ENCODE results near the gene ARHGAP44. TPM values are rescaled to one million over a fixed set of nuclear protein-coding genes. Genes with fewer than 3 reads are reported as not detected.

The ARHGAP44 gene
- total RNA-seq, 1 donor from 2014 or later = 16.4 TPM

DNA sequence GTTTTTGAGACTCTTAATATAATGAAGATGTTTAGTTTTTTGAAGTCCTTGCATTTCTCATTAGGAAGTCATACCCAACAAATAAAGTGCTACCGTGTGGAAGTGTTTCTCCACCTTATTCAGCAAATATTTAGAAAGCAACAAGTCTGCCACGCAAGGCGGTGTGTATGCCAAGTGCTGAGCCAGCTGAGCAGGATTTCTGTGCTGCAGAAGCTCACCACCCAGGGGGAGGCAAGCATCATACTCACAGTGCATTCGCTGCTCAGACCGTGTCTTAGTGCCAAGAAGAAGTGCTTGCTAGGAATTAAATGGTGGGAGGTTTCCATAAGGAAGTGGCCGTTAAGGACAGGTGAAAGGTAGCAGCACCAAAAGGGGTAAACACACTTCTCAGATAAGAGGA, 111.2 kb downstream of the ARHGAP44 start:
- DNase-seq = no peak

- no peak for DNase-seq
These were observed 112.7 kb downstream of the ARHGAP44 start for GRCh38 chr17:12902046-12902445.

GRCh38 chr17:12907477-12907876, 118.2 kb downstream of the ARHGAP44 start:
- DNase-seq = no peak

GRCh38 chr17:12909046-12909445, 119.7 kb downstream of the ARHGAP44 start:
- no peak for DNase-seq

DNA sequence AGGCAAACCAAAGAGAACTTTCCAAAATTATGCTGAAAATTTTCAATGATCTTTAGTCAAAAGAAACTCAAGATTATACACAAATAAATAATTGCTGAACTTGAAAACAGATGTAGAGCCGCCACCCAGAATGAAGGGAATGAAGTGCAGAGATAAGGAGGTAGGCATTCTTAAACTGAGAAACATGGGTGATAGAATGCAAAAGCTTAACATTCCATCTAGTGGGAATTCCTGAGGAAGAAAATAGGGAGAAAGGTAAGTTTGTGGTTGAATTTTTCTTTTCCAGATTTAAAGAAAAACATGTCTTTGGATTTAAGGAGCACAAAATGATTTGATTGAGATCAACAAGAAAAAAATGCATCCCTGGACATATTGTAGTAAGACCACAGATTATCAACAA, 120.2 kb downstream of the ARHGAP44 start:
- no peak for DNase-seq

GRCh38 chr17:12911239-12911638, 121.9 kb downstream of the ARHGAP44 start:
- no peak for DNase-seq

DNA sequence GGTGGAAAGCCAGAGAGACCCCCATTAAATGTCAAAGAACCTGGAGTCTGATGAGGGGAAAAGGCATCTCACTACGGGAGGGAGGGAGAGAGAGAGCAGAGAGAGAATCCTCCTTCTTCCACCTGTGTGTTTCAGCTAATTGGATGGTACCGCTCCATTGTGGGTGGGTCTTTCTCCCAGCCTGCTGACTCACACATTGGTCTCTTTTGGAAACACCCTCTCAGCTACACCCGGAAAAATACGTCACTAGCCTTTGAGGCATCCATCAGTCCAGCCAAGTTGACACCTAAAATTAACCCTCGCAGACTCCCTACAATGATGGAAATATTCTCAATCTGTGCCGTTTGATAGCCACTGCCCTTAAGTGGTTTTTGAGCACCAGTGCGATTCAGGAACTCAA, 128.1 kb downstream of the ARHGAP44 start:
- DNase-seq = no peak

- DNase-seq = peak; percentile 59
These were observed 128.8 kb downstream of the ARHGAP44 start for GRCh38 chr17:12918142-12918541.

DNA sequence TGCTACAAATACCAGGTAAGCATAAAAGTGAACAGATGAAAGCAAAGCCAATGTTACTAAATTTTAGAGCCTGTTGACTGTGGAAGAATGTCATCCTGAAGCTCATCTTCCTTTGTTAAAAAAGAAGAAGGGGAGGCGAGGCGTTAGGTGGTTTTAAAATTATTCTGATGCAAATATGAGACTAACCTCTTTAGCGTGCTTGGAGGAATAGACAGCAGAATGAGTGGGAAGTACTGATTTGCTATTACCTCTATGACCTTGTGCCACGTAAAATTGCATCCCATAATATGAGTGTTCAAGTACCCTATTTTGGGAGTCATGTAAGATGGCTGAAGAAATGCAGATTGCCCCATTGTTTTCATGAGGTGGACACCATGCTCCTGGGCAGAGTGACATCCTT, 132.8 kb downstream of the ARHGAP44 start:
- DNase-seq = no peak

- no peak for DNase-seq
These were observed 135.3 kb downstream of the ARHGAP44 start for GRCh38 chr17:12924614-12925013.

DNA sequence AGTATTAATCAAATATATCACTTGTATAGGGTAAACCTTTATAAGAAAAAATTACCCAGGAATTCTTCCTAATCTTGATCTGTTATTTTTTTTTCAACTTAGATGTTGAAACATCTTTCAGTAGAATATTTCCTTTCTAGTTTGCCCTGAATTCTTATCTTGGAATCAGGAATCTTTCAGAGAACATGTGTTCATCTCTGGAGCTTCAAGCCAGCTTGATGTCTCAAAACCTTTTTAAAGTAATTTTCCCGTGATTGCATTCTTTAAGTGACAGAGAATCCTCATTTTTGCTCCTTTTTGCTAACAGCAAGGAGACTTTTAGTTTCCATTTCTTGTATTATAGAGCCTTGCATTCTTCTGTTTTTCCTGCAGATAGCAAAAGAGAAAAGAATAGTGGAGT, 137.7 kb downstream of the ARHGAP44 start:
- DNase-seq = no peak

DNA sequence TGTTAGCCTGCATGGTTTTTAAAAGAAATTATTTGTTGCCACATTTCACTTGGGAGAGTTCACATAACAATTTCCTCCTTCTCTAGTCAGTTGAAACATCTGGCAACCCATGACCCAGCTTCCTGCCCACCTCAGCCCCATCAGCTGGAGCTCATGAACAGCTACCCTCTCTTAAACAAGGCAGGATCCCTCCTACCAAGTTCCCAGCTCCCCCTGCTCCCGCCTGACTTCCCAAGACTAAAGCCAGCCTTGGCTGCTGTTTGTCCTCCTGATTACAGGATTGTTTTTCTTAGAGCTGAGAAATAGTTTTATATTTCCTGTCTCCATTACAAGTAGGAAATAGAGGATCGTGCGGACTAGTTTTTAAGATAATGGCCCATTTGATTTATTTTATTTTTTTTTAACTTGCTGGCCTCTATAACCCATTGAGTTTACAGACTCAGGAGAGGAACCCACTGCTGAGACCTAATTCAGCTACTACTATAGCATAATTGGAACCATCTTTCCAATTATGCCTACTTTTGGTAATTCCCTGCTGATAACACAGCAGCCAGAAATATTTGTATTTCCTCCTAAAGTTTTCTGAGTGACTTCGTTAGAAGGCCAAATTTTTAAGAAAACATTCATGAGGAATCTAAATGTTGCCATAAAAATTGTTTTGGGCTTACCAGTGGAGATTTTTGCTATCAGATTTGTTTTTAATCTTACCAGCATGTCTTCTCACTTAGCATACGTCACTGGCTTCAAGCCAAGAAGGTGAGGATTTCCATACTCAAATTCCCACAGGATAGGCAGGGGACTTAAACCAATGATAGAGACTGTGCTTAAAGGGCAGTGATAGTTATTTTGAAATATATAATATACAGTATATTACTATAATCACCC, 138.5 kb downstream of the ARHGAP44 start:
- DNase-seq = no peak

DNA sequence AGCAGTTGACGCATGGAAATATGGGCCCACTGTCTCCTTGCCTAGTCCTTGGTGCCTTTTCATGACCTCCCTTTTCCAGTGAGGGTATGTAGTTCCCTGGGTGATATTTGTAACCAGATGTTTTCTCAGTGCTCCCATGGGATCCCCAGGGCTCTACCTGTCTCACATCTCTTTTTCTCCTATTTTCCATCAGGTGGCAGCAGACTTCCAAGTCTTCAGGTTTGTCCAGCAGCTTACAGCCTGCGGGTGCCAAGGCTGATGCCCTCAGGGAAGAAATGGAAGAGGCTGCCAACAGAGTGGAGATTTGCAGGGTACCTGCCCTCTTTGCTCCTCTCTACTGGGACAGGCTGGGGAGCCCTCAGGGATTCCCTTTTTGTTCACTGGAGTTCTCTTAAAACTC, 139.4 kb downstream of the ARHGAP44 start:
- no peak for DNase-seq

- no peak for DNase-seq
These were observed 147.2 kb downstream of the ARHGAP44 start for GRCh38 chr17:12936501-12936900.

DNA sequence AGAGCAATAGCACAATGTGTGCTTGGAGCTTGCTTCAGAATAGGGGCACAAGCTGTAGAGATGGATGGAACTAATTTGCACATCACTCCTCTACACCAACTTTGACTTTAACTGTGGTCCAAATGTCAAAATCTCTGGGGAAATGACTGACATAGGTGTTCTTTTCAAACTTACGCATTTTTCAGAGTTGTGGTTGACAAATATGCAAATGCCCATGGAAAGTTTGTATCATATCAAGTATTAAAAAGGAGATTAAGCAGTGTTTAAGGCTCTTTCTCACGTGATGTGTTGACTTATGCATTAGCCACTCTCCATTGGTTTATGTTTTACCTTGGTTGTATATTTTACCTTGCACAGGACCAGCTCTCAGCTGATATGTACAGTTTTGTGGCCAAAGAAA, 151.4 kb downstream of the ARHGAP44 start:
- no peak for DNase-seq

- no peak for DNase-seq
These were observed 157.7 kb downstream of the ARHGAP44 start for GRCh38 chr17:12947047-12947446.

- DNase-seq = no peak
These were observed 162.7 kb downstream of the ARHGAP44 start for GRCh38 chr17:12952012-12952411.

GRCh38 chr17:12953156-12953555, 163.9 kb downstream of the ARHGAP44 start:
- peak; percentile 32 for DNase-seq

GRCh38 chr17:12955521-12955920, 166.2 kb downstream of the ARHGAP44 start:
- DNase-seq = no peak

GRCh38 chr17:12958786-12959185, 169.5 kb downstream of the ARHGAP44 start:
- DNase-seq = no peak

- peak; percentile 12 for DNase-seq
These were observed 170.1 kb downstream of the ARHGAP44 start for GRCh38 chr17:12959441-12959840.

GRCh38 chr17:12961655-12962054, 172.4 kb downstream of the ARHGAP44 start:
- no peak for DNase-seq

DNA sequence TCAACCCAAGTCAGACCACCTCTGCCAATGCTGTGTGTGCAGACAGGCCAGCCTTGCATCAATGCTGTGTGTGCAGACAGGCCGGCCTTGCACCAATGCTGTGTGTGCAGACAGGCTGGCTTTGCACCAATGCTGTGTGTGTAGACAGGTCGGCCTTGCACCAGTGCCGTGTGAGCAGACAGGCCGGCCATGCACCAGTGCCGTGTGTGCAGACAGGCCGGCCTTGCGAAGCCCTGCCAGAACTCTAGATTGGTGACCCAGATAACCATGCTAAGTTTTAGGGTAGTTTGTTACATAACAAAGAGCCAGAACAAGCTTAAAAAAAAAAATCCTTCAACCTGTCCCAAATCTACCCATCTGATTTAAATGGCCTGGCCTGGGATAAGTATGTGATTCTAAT, 174.2 kb downstream of the ARHGAP44 start:
- DNase-seq = no peak

GRCh38 chr17:12964162-12964561, 174.9 kb downstream of the ARHGAP44 start:
- no peak for DNase-seq
